ENCODE data around the gene RAD9A. TPM values are rescaled to one million over a fixed set of nuclear protein-coding genes. Genes with fewer than 3 reads are reported as not detected.

RAD9A gene
- total and polyA plus RNA-seq, 9 of the 15 experiments (the other 6 are each of a cell fraction or from before 2014, with no cell fraction given) = 1.4 to 41.2 (median 16.1) TPM

GRCh38 chr11:67401495-67402191 lies 9.9 kb downstream of the RAD9A start, which contains the start of gene PPP1CA (continued):
- TF ChIP-seq ZNF384 (IDR thresholded peaks at IDR 0.05; ENCODE audit: low read depth, low read length) (no peak), FIP1L1 (IDR thresholded peaks at IDR 0.05; ENCODE audit: low read depth, low read length, poor library complexity, severe bottlenecking) (no peak), E2F5 (CRISPR knock-in tag; IDR thresholded peaks at IDR 0.05) (no peak), MTA2 (IDR thresholded peaks at IDR 0.05; ENCODE audit: low read depth) (no peak), EZH2 (IDR thresholded peaks at IDR 0.05; ENCODE audit: borderline replicate concordance, low read depth, low read length) (no peak), ZC3H4 (CRISPR knock-in tag; IDR thresholded peaks at IDR 0.05; ENCODE audit: borderline replicate concordance) (no peak), HSF4 (CRISPR knock-in tag; IDR thresholded peaks at IDR 0.05; ENCODE audit: borderline replicate concordance) (no peak), TOE1 (IDR thresholded peaks at IDR 0.05; ENCODE audit: borderline replicate concordance) (no peak), TOE1 (CRISPR knock-in tag; IDR thresholded peaks at IDR 0.05; ENCODE audit: borderline replicate concordance, low read depth) (no peak), ZNF717 (CRISPR knock-in tag; IDR thresholded peaks at IDR 0.05) (no peak), ZBTB2 (IDR thresholded peaks at IDR 0.05) (no peak), ZNF644 (tag; IDR thresholded peaks at IDR 0.05; ENCODE audit: low read depth) (no peak; the same call in 1 of the 2 replicates), TSC22D4 (tag; IDR thresholded peaks at IDR 0.05) (no peak), ZNF586 (CRISPR knock-in tag; conservative IDR thresholded peaks at IDR 0.05) (no peak), ZNF124 (CRISPR knock-in tag; IDR thresholded peaks at IDR 0.05) (no peak), CBFA2T2 (conservative IDR thresholded peaks at IDR 0.05) (no peak), BRD9 (IDR thresholded peaks at IDR 0.05; ENCODE audit: low read depth, partially characterized antibody) (no peak), RNF219 (CRISPR knock-in tag; IDR thresholded peaks at IDR 0.05) (no peak), NR3C1 (CRISPR knock-in tag; IDR thresholded peaks at IDR 0.05) (no peak), GATAD2B (IDR thresholded peaks at IDR 0.05; ENCODE audit: borderline replicate concordance) (peak; percentile 90), BRF1 (IDR thresholded peaks at IDR 0.05; ENCODE audit: borderline replicate concordance, extremely low read depth, insufficient read length) (no peak), YBX1 (IDR thresholded peaks at IDR 0.05) (no peak), EHMT2 (IDR thresholded peaks at IDR 0.05) (no peak), CC2D1A (IDR thresholded peaks at IDR 0.05) (no peak), ZNF277 (CRISPR knock-in tag; IDR thresholded peaks at IDR 0.05; ENCODE audit: borderline replicate concordance) (no peak)
